Trophoblast cell (in vitro differentiated cells and primary cell): Measurements from ENCODE around the gene RHBG.

Experiments used
- DNase-seq, 2 donors: peaks; one replicate each; pipeline ENCODE4 v3.0.0-alpha.2; 2016
- H2AFZ ChIP-seq: 2 replicates; pipeline ENCODE4 v1.6.1; 2013; ENCODE audit warnings: low read length, moderate library complexity, mild to moderate bottlenecking; ENCODE audit not compliant: insufficient read depth, poor library complexity
- H2AK5ac ChIP-seq: 2 replicates; pipeline ENCODE4 v1.6.1; 2013; ENCODE audit warnings: mild to moderate bottlenecking, low read length
- H2BK120ac ChIP-seq: 2 replicates; pipeline ENCODE4 v1.6.1; 2013; ENCODE audit warnings: low read length, mild to moderate bottlenecking, moderate library complexity; ENCODE audit not compliant: insufficient read depth, poor library complexity
- H2BK12ac ChIP-seq: 2 replicates; pipeline ENCODE4 v1.6.1; 2013; ENCODE audit warnings: mild to moderate bottlenecking, low read length, moderate library complexity
- H2BK5ac ChIP-seq: 2 replicates; pipeline ENCODE4 v1.6.1; 2013; ENCODE audit warnings: low read length, low read depth, moderate library complexity, mild to moderate bottlenecking; ENCODE audit not compliant: poor library complexity
- H3K14ac ChIP-seq: 2 replicates; pipeline ENCODE4 v1.6.1; 2013; ENCODE audit warnings: mild to moderate bottlenecking, low read length
- H3K18ac ChIP-seq: 2 replicates; pipeline ENCODE4 v1.6.1; 2013; ENCODE audit warnings: mild to moderate bottlenecking, low read length
- H3K23ac ChIP-seq: 2 replicates; pipeline ENCODE4 v1.6.1; 2013; ENCODE audit warnings: low read length
- H3K27ac ChIP-seq: 2 replicates; pipeline ENCODE4 v1.5.1; 2013; ENCODE audit warnings: low read depth, mild to moderate bottlenecking, inconsistent platforms, low read length, moderate library complexity
- H3K27me3 ChIP-seq: 2 replicates; pipeline ENCODE4 v1.6.1; 2013; ENCODE audit warnings: inconsistent platforms, mild to moderate bottlenecking, low read length, moderate library complexity; ENCODE audit not compliant: insufficient read depth
- H3K36me3 ChIP-seq, 2 experiments: 1 replicate in 1 of 2; 2 replicates in 1 of 2; pipeline ENCODE4 v1.6.1; 2013; ENCODE audit warnings: low read length in 2 of 2, mild to moderate bottlenecking in 2 of 2, moderate library complexity in 1 of 2; ENCODE audit not compliant: insufficient read depth in 2 of 2, control insufficient read depth in 1 of 2
- H3K4ac ChIP-seq: 2 replicates; pipeline ENCODE4 v1.6.1; 2013; ENCODE audit warnings: low read depth, mild to moderate bottlenecking, low read length, moderate library complexity
- H3K4me1 ChIP-seq, 2 experiments: 1 replicate in 1 of 2; 2 replicates in 1 of 2; pipeline ENCODE4 v1.6.1; 2013; ENCODE audit warnings: low read length in 2 of 2, mild to moderate bottlenecking in 2 of 2, moderate library complexity in 1 of 2; ENCODE audit not compliant: insufficient read depth in 2 of 2, control insufficient read depth in 1 of 2
- H3K4me2 ChIP-seq: 2 replicates; pipeline ENCODE4 v1.6.1; 2013; ENCODE audit warnings: inconsistent platforms, mild to moderate bottlenecking, low read length, moderate library complexity
- H3K4me3 ChIP-seq: 2 replicates; pipeline ENCODE4 v1.5.1; 2013; ENCODE audit warnings: mild to moderate bottlenecking, low read depth, low read length, inconsistent platforms
- H3K79me1 ChIP-seq: one replicate; pipeline ENCODE4 v1.6.1; 2013; ENCODE audit warnings: low read length
- H3K79me2 ChIP-seq: 2 replicates; pipeline ENCODE4 v1.6.1; 2013; ENCODE audit warnings: low read length, mild to moderate bottlenecking; ENCODE audit not compliant: control insufficient read depth, insufficient read depth, poor library complexity
- H3K9ac ChIP-seq: 2 replicates; pipeline ENCODE4 v1.6.1; 2013; ENCODE audit warnings: mild to moderate bottlenecking, low read length
- H3K9me3 ChIP-seq: 2 replicates; pipeline ENCODE4 v1.6.1; 2013; ENCODE audit warnings: low read depth, mild to moderate bottlenecking, control low read depth, inconsistent platforms, low read length; ENCODE audit not compliant: insufficient read depth
- H4K12ac ChIP-seq: 2 replicates; pipeline ENCODE4 v1.6.1; 2013; ENCODE audit warnings: low read depth, mild to moderate bottlenecking, low read length, moderate library complexity
- H4K8ac ChIP-seq: 2 replicates; pipeline ENCODE4 v1.6.1; 2013; ENCODE audit warnings: low read depth, mild to moderate bottlenecking, low read length, moderate library complexity
- H4K91ac ChIP-seq: one replicate; pipeline ENCODE4 v1.6.1; 2013; ENCODE audit warnings: low read depth, mild to moderate bottlenecking, low read length, moderate library complexity
- WGBS: extraction: QIAGEN DNeasy Blood & Tissue Kit; methylation state at CpG from one replicate; pipeline ENCODE4 v1.1.7; 2013; ENCODE audit warnings: missing lambda C conversion rate; ENCODE audit not compliant: insufficient read length, insufficient coverage; ENCODE audit errors: extremely low coverage; 5-methylcytosine and 5-hydroxymethylcytosine counted together

Gene RHBG

DNA sequence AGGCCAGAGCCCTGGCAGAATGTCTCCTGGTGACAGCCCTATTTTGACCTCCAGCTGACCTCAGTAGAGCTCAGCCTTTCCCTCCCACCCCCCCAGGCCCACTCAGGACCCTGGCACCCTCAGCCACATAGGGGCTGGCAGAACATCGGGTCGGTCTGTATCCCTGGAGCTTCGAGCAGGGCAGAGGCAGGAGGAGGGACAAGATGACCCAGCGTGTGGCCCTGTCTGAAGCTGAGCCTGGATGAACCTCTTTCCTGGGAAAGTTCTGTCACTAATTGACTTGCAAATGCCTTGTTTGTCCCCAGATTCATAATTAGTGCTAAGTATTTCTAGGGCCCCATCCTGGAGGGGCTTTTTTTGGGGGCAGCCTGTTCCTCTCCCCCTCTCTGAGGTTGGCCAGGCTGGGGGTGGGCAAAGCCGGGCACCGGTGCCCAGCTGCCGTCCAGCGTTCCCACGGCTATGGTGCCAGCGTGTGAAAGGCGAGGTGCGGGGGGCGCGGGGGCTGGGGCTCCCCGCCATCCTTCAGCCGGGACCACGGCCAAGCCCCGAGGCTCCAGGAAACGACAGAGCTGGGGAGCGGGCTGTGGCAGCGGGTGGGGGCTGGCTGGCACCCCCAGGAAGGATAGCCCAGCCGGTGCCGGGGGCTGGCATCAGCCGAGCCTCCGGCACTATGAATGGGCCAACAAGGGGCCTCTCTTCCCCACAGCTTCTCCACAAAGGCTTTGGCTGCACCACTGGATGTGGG, 31.4 kb downstream of the RHBG start:
- no peak overlapping the region for H4K8ac ChIP-seq
- H3K23ac ChIP-seq, result no peak overlapping the region
- no peaks in the 10 kb centered on the region for H3K9me3 ChIP-seq
- peaks cover 5 to 8% of the 10 kb centered on the region in 2 experiments for H3K4me1 ChIP-seq
- H2AK5ac ChIP-seq, result no peak overlapping the region
- no peak overlapping the region for H3K9ac ChIP-seq
- H3K79me1 ChIP-seq, result no peaks in the 10 kb centered on the region
- DNase-seq, result no peak
- no peaks in the 10 kb centered on the region for H3K36me3 ChIP-seq
- no peak overlapping the region for H3K4me3 ChIP-seq
- no peak overlapping the region for H4K12ac ChIP-seq
- H2BK12ac ChIP-seq, result no peak overlapping the region
- no peak overlapping the region for H3K4me2 ChIP-seq
- H4K91ac ChIP-seq, result no peak overlapping the region
- WGBS, result no CpG with 5 or more reads among the region's 25 CpGs
- no peak overlapping the region for H3K18ac ChIP-seq
- no peak overlapping the region for H3K14ac ChIP-seq
- H3K79me2 ChIP-seq, result no peaks in the 10 kb centered on the region
- no peak overlapping the region for H2AFZ ChIP-seq
- H3K4ac ChIP-seq, result no peak overlapping the region
- no peaks in the 10 kb centered on the region for H3K27me3 ChIP-seq
- H2BK120ac ChIP-seq, result no peak overlapping the region
- H3K27ac ChIP-seq, result no peak overlapping the region
- H2BK5ac ChIP-seq, result no peak overlapping the region

DNA sequence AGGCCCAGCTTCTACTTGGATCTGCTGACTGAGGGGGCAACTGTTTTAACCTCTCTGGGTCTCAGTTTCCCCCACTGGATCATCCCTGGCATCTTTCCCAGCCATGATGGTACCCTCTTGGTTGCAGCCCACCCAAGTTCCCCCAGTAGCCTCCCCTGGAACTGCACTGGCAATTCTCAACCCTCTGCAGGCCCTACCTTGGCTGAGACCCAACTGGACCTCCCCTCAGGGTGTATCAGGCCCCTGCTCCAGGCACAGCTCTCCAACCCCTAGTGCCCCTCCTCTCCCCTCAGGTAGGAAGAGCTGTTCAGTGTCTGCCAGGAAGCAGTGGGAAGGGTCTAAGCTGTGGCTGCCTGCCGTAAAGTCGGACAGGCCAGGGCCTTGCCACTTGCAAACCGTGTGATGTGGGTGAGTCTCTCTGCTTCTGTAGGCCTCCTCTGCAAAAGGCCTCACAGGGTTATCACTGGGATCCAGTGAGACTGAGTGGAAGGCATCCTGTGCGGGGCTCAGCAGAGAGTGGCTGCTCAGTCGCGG, 32.1 kb downstream of the RHBG start:
- WGBS, result no CpG with 5 or more reads among the region's 6 CpGs
- no peak overlapping the region for H2BK12ac ChIP-seq
- H2BK120ac ChIP-seq, result no peak overlapping the region
- no peak for DNase-seq
- H3K36me3 ChIP-seq, result no peaks in the 10 kb centered on the region
- no peak overlapping the region for H4K12ac ChIP-seq
- H3K79me2 ChIP-seq, result no peaks in the 10 kb centered on the region
- no peak overlapping the region for H3K4ac ChIP-seq
- no peak overlapping the region for H3K4me3 ChIP-seq
- no peak overlapping the region for H2AFZ ChIP-seq
- no peak overlapping the region for H4K8ac ChIP-seq
- no peak overlapping the region for H4K91ac ChIP-seq
- no peak overlapping the region for H2BK5ac ChIP-seq
- H3K27me3 ChIP-seq, result no peaks in the 10 kb centered on the region
- H3K18ac ChIP-seq, result no peak overlapping the region
- no peak overlapping the region for H3K9ac ChIP-seq
- H3K9me3 ChIP-seq, result no peaks in the 10 kb centered on the region
- H3K23ac ChIP-seq, result no peak overlapping the region
- peaks cover 7 to 8% of the 10 kb centered on the region in 2 experiments for H3K4me1 ChIP-seq
- no peaks in the 10 kb centered on the region for H3K79me1 ChIP-seq
- no peak overlapping the region for H3K4me2 ChIP-seq
- no peak overlapping the region for H3K27ac ChIP-seq
- no peak overlapping the region for H3K14ac ChIP-seq
- no peak overlapping the region for H2AK5ac ChIP-seq

DNA sequence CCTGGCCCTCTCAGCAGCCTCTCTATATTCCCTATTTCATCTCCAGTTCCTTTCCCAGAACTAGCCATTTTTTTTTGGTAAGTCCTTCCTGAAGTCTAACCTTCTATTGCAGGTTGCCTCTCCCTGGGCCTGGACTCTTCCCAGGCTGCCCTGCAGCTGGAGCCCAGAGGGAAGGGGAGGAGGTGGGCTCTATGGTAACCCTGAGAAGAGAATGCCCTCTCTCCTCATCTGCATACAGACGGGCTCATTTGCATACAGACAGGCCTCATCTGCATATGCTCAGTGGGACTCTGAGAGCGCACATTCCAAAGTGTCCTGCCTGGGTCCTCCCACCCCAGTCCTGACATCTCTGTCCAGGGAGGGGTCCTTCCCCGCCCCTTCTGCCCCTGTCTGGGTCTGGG, 32.7 kb downstream of the RHBG start:
- Histone ChIP-seq H3K18ac (no peak overlapping the region), H2BK12ac (no peak overlapping the region), H3K9me3 (no peaks in the 10 kb centered on the region), H4K12ac (no peak overlapping the region), H3K14ac (no peak overlapping the region), H3K4ac (no peak overlapping the region), H2AFZ (no peak overlapping the region), H3K9ac (no peak overlapping the region), H3K27me3 (no peaks in the 10 kb centered on the region), H2BK5ac (no peak overlapping the region), H3K27ac (no peak overlapping the region), H3K79me1 (no peaks in the 10 kb centered on the region), H3K4me1 (peaks cover 8% of the 10 kb centered on the region in 2 experiments), H2AK5ac (no peak overlapping the region), H3K36me3 (no peaks in the 10 kb centered on the region), H2BK120ac (no peak overlapping the region), H3K4me3 (no peak overlapping the region), H3K79me2 (no peaks in the 10 kb centered on the region), H4K8ac (no peak overlapping the region), H3K4me2 (no peak overlapping the region), H4K91ac (no peak overlapping the region), H3K23ac (no peak overlapping the region)
- no peak for DNase-seq
- WGBS, result no CpG with 5 or more reads among the region's 3 CpGs

DNA sequence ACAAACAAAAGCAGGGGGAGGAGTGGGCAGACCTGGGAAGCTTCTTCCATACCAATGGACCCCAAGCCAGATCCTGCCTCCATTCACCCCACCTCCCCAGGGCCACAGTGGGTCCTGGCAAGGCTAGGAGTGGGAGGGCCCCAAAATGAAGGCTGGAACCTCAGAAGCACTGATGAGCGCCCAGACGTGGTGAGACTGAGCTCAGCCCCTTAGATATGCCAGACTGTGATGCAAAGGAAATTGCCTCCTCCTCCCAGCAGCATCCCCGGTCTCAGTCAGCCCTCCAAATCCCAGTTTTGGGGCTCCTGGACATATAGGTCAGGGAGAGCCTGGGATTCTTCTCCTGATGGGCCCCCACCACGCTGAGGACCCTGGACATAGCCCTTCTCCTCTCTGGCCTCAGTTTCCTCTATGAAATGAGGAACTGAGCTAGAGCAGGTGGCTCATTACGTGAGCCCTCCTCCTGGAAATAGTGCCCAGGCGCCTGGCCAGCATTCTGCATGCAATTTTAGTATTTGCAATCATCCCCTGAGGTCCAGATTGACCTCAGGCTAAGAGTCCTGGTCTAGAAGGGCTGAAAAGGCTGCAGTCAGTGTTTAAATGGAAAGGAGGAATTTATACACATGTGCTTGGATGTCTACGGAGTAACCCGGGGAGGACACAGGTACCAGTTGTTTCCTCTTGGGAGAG, 33.5 kb downstream of the RHBG start:
- Histone ChIP-seq H3K36me3 (peaks cover 0 to 2% of the 10 kb centered on the region in 2 experiments), H3K9ac (no peak overlapping the region), H3K23ac (no peak overlapping the region), H4K8ac (no peak overlapping the region), H3K18ac (no peak overlapping the region), H3K79me2 (no peaks in the 10 kb centered on the region), H3K4me2 (no peak overlapping the region), H3K27me3 (no peaks in the 10 kb centered on the region), H3K14ac (no peak overlapping the region), H2AFZ (no peak overlapping the region), H3K27ac (no peak overlapping the region), H2BK5ac (no peak overlapping the region), H3K4me3 (no peak overlapping the region), H3K4me1 (peaks cover 8% of the 10 kb centered on the region in 2 experiments), H4K12ac (no peak overlapping the region), H2BK120ac (no peak overlapping the region), H2AK5ac (no peak overlapping the region), H4K91ac (no peak overlapping the region), H2BK12ac (no peak overlapping the region), H3K9me3 (no peaks in the 10 kb centered on the region), H3K4ac (no peak overlapping the region), H3K79me1 (no peaks in the 10 kb centered on the region)
- WGBS, result no CpG with 5 or more reads among the region's 8 CpGs
- no peak for DNase-seq
